GM12878 (cell line): ENCODE results near the gene WARS2. TPM values are rescaled to one million over a fixed set of nuclear protein-coding genes. Genes with fewer than 3 reads are reported as not detected.

Experiments used
- ATAC-seq: fragments of 200-7000 bp; cut with Tn5 transposase; 3 replicates; pipeline ENCODE4 v1.9.1; 2020; ENCODE audit warnings: mild to moderate bottlenecking, moderate library complexity
- BruUV-seq: library from RNA; stranded (reverse); fragments of 400-500 nt; replicated peaks from 2 replicates; lab custom pipeline; 2021; lab: Mats Ljungman, UMichigan
- CTCF ChIA-PET: fragments of 300-600 bp; sonication (Branson Sonifier 250); formaldehyde crosslinking; extraction: SDS; loops from one replicate; lab custom pipeline; 2021; ENCODE audit warnings: inconsistent platforms; lab: Yijun Ruan, JAX
- POLR2A ChIA-PET: fragments of 350-600 bp; formaldehyde crosslinking; extraction: SDS; loops from one replicate; lab custom pipeline; 2021; ENCODE audit warnings: inconsistent platforms; lab: Charles Lee
- RAD21 ChIA-PET: fragments of 300-600 bp; sonication (Branson Sonifier 250); formaldehyde crosslinking; loops from one replicate; lab custom pipeline; 2023; ENCODE audit warnings: antibody characterized with exemption; ENCODE audit not compliant: unreplicated experiment; lab: Charles Lee
- SMC1A ChIA-PET: fragments of 300-600 bp; sonication (Branson Sonifier 250); formaldehyde crosslinking; loops from one replicate; lab custom pipeline; 2023; ENCODE audit not compliant: unreplicated experiment, uncharacterized antibody; lab: Charles Lee
- DNase-seq: peaks from one replicate; pipeline ENCODE4 v3.0.0-alpha.2; 2011; ENCODE audit warnings: low read depth, low spot score
- FAIRE-seq: peaks from 3 replicates; lab custom pipeline; 2011; peaks lifted over from hg19 to GRCh38; lab: Jason Lieb, UNC
- H2AFZ ChIP-seq: 2 replicates; pipeline ENCODE4 v1.6.0; 2011; ENCODE audit warnings: low read depth, low read length, control low read depth; ENCODE audit not compliant: control insufficient read depth
- H3K27ac ChIP-seq: 2 replicates; pipeline ENCODE4 v1.5.1; 2011; ENCODE audit warnings: control low read depth; ENCODE audit not compliant: control insufficient read depth, insufficient read depth
- H3K27me3 ChIP-seq, 2 experiments: replicated peaks in 1 of 2; 2 replicates each; pipeline versions ENCODE4 v1.6.0 to v1.6.1; 2011; ENCODE audit warnings: low read length in 1 of 2; ENCODE audit not compliant: control insufficient read depth in 2 of 2, insufficient read depth in 2 of 2
- H3K36me3 ChIP-seq, 2 experiments: 2 replicates each; pipeline ENCODE4 v1.5.1; 2011; ENCODE audit warnings: low read length in 1 of 2; ENCODE audit not compliant: control insufficient read depth in 2 of 2, insufficient read depth in 2 of 2
- H3K4me1 ChIP-seq: 2 replicates; pipeline ENCODE4 v1.6.1; 2011; ENCODE audit warnings: mild to moderate bottlenecking, low read length, moderate library complexity, mixed read lengths; ENCODE audit not compliant: control insufficient read depth, insufficient read depth
- H3K4me2 ChIP-seq: 2 replicates; pipeline ENCODE4 v1.6.0; 2011; ENCODE audit warnings: control low read depth; ENCODE audit not compliant: control insufficient read depth, insufficient read depth
- H3K4me3 ChIP-seq: fragments of 200-600 bp; sonication (generic); 2 replicates; pipeline ENCODE4 v1.5.1; 2016
- H3K79me2 ChIP-seq: 2 replicates; pipeline ENCODE4 v1.6.0; 2011; ENCODE audit warnings: low read length; ENCODE audit not compliant: control insufficient read depth, insufficient read depth
- H3K9ac ChIP-seq: 2 replicates; pipeline ENCODE4 v1.8.0; 2011; ENCODE audit warnings: low read length, control low read depth, mixed read lengths; ENCODE audit not compliant: control insufficient read depth, insufficient read depth
- H3K9me3 ChIP-seq: replicated peaks from 3 replicates; pipeline ENCODE4 v1.5.1; 2011; ENCODE audit warnings: mild to moderate bottlenecking, low read length; ENCODE audit not compliant: control insufficient read depth, insufficient read depth
- H4K20me1 ChIP-seq: 2 replicates; pipeline ENCODE4 v1.6.0; 2011; ENCODE audit not compliant: control insufficient read depth, insufficient read depth
- FOS ChIP-seq: IDR thresholded peaks from 3 replicates; pipeline ENCODE4 v1.6.1; 2011; ENCODE audit warnings: borderline replicate concordance; ENCODE audit not compliant: insufficient read length; ENCODE audit errors: extremely low read depth
- POU2F2 ChIP-seq: IDR thresholded peaks from 3 replicates; pipeline ENCODE4 v1.6.1; 2011; ENCODE audit warnings: low read depth, mild to moderate bottlenecking, low read length, borderline replicate concordance
- SMAD5 ChIP-seq: IDR thresholded peaks from 2 replicates; pipeline ENCODE4 v1.6.1; 2016; ENCODE audit warnings: antibody characterized with exemption, low read depth
- TCF7 ChIP-seq: IDR thresholded peaks from 2 replicates; pipeline ENCODE4 v1.6.1; 2014; ENCODE audit warnings: antibody characterized with exemption, borderline replicate concordance
- ZNF384 ChIP-seq: IDR thresholded peaks from 2 replicates; pipeline ENCODE4 v1.6.1; 2012; ENCODE audit warnings: low read depth, mild to moderate bottlenecking, low read length, improper control_type of control experiment, borderline replicate concordance
- ZNF592 ChIP-seq: fragments of 450-650 bp; IDR thresholded peaks from 2 replicates; pipeline ENCODE4 v1.6.1; 2017; ENCODE audit warnings: mild to moderate bottlenecking, moderate library complexity
- WGBS: methylation state at CpG from one replicate; pipeline ENCODE4 v1.1.6; 2016; ENCODE audit warnings: low lambda C conversion rate; ENCODE audit not compliant: insufficient replicate concordance, insufficient coverage; ENCODE audit errors: missing lambda C conversion rate; 5-methylcytosine and 5-hydroxymethylcytosine counted together
- in situ Hi-C: fragments of 300-500 bp; cut with MboI; formaldehyde crosslinking; loops from 9 replicates; pipeline ENCODE4 v1.14.3; 2018; ENCODE audit warnings: mixed read lengths
- intact Hi-C: fragments of 100-400 bp; cut with micrococcal nuclease; formaldehyde crosslinking; loops from one replicate; pipeline ENCODE4 v1.14.2; 2022; ENCODE audit not compliant: unreplicated experiment
- polyA plus RNA-seq, 11 experiments: library from polyadenylated mRNA; depleted of rRNA in 4 of 11; unstranded in 6 of 11; stranded (reverse) in 5 of 11; fragments of >200 nt; fragmentation: Nextera tagmentation in 4 of 11; fragmentation: Illumina TruSeq in 1 of 11; extraction: Ambion mirVana in 4 of 11; extraction: Trizol in 1 of 11; gene quantifications; 1 replicate in 1 of 11; 2 replicates in 10 of 11; pipeline versions ENCODE4 v1.2.1 to v1.2.3, GENCODE V29; 2011 to 2016; ENCODE audit warnings: inconsistent platforms in 2 of 11, missing spikeins in 2 of 11, low read depth in 1 of 11
- total RNA-seq, 4 experiments: library from RNA; depleted of rRNA in 3 of 4; stranded (reverse); fragments of >200 nt in 3 of 4; fragmentation: Illumina TruSeq in 1 of 4; extraction: Trizol in 1 of 4; gene quantifications; 2 replicates each; pipeline versions ENCODE4 v1.2.1 to v1.2.3, GENCODE V29; 2013 to 2021

Gene WARS2
- total and polyA plus RNA-seq, 10 of the 15 experiments (the other 5 are each of a cell fraction or from before 2014, with no cell fraction given) = 5.5 to 22.2 (median 14.4) TPM

- intact Hi-C loops = no loop called here
- RAD21 ChIA-PET = no interaction called here
- H3K79me2 ChIP-seq = peaks cover 11% of the 10 kb centered on the region
- H3K9me3 ChIP-seq = no peaks in the 10 kb centered on the region
- no peak for FAIRE-seq
- no TSS peak for BruUV-seq
- ATAC-seq = no peak
- H3K36me3 ChIP-seq = no peaks in the 10 kb centered on the region
- POLR2A ChIA-PET = interaction anchor here (0.6 to 0.7 kb wide), 3 partner anchors 166 to 1753 kb away, joined by 3 to 6 read pairs (median 4); no protein-coding TSS in a partner anchor
- no peak overlapping the region for H3K4me3 ChIP-seq
- H2AFZ ChIP-seq = no peak overlapping the region
- no peak overlapping the region for H3K4me2 ChIP-seq
- no peaks in the 10 kb centered on the region for H3K27me3 ChIP-seq
- H3K9ac ChIP-seq = no peak overlapping the region
- no peaks in the 10 kb centered on the region for H4K20me1 ChIP-seq
- WGBS = 100% methylated on average over 5 of the region's 6 CpGs
- in situ Hi-C loops = no loop called here
- CTCF ChIA-PET = interaction anchor here (6.1 kb wide), 1 partner anchor 131 kb away, joined by 71 read pairs; no protein-coding TSS in a partner anchor
- no peak for DNase-seq
- SMC1A ChIA-PET = no interaction called here
- TF ChIP-seq ZNF592 (no peak), TCF7 (no peak), ZNF384 (no peak), SMAD5 (no peak), POU2F2 (no peak), FOS (no peak)
- H3K4me1 ChIP-seq = no peaks in the 10 kb centered on the region
- H3K27ac ChIP-seq = no peak overlapping the region
Observed at GRCh38 chr1:119144813-119145212, 4.4 kb upstream of the WARS2 start.
